Lower leg skin (tissue), 3 donors: ENCODE measurements around the gene SUMO3.

ENCODE experiments used
- POLR2A ChIP-seq, 2 donors: fragments of 450-650 bp; IDR thresholded peaks; one replicate each; pipeline ENCODE4 v1.6.1; 2016 to 2017; ENCODE audit warnings: antibody characterized with exemption in 2 of 2, mild to moderate bottlenecking in 1 of 2, moderate library complexity in 1 of 2
- TF ChIP-seq, protein P1 (sequence below), 3 donors: fragments of 450-650 bp; IDR thresholded peaks; one replicate each; pipeline ENCODE4 v1.5.1; 2016; ENCODE audit warnings: antibody characterized with exemption in 3 of 3, mild to moderate bottlenecking in 3 of 3, moderate library complexity in 2 of 3

DNA sequence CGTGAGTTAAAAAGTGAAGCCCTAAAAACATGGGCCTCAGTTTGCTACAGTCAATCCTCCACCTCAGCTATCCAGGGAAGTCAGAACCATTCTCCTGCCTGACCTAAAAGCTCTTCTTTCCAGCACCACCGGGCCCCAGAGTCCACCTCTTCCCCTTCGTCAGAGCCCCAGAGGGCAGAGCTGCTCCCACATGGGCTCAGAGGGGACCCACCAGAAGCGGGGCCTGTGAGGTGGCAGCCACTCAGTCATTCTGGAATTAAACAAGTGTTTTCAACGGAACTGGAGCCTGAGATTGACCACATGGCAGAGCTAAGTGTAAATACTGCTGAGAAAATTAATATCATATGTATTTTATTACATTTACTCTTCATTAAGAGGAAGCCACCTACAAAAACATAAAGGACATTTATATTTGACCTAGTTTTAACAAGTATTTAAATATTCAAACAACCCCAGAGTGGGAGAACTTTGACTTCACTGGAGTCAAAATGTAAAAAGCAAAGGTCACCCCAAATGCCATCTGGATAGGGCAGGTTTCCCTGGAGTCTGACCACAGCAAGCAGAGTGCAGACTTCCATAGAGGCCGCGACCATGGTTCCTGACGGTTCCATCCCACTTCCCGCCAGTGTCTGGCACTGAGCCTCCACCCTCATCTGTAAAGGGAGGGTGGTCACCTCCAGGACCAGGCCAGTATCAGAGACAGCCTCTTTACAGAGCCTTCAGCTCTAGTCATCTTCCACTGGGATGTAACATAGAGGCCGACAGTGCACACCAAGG, 1.8 kb downstream of the SUMO3 start:
- TF ChIP-seq, protein P1, sequence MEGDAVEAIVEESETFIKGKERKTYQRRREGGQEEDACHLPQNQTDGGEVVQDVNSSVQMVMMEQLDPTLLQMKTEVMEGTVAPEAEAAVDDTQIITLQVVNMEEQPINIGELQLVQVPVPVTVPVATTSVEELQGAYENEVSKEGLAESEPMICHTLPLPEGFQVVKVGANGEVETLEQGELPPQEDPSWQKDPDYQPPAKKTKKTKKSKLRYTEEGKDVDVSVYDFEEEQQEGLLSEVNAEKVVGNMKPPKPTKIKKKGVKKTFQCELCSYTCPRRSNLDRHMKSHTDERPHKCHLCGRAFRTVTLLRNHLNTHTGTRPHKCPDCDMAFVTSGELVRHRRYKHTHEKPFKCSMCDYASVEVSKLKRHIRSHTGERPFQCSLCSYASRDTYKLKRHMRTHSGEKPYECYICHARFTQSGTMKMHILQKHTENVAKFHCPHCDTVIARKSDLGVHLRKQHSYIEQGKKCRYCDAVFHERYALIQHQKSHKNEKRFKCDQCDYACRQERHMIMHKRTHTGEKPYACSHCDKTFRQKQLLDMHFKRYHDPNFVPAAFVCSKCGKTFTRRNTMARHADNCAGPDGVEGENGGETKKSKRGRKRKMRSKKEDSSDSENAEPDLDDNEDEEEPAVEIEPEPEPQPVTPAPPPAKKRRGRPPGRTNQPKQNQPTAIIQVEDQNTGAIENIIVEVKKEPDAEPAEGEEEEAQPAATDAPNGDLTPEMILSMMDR (IDR thresholded peaks at IDR 0.05) = no peak
- TF ChIP-seq POLR2A (IDR thresholded peaks at IDR 0.05) = no peak
